HL-60 (cell line): Measurements from ENCODE around the gene RERE.

Source experiments
- DNase-seq, 2 experiments: peaks; one replicate each; pipeline ENCODE4 v3.0.0-alpha.2; 2010 to 2020; ENCODE audit warnings: low read depth in 1 of 2, low spot score in 1 of 2
- H3K27ac ChIP-seq: fragments of 250-450 bp; sonication (Bioruptor Pico); replicated peaks from 2 replicates; pipeline ENCODE4 v1.5.1; 2020; ENCODE audit warnings: mild to moderate bottlenecking, moderate library complexity
- H3K27me3 ChIP-seq: fragments of 250-450 bp; sonication (Bioruptor Pico); 2 replicates; pipeline ENCODE4 v1.5.1; 2021; ENCODE audit warnings: mild to moderate bottlenecking, moderate library complexity; ENCODE audit not compliant: insufficient read depth, poor library complexity, severe bottlenecking
- H3K4me3 ChIP-seq: replicated peaks from 2 replicates; pipeline ENCODE4 v1.5.1; 2011; ENCODE audit warnings: mild to moderate bottlenecking, control low read depth, low read length; ENCODE audit not compliant: insufficient read depth
- CTCF ChIP-seq: IDR thresholded peaks from one replicate; pipeline ENCODE4 v1.5.1; 2011; ENCODE audit warnings: low read length, control low read depth, inconsistent platforms; ENCODE audit not compliant: insufficient read depth
- GABPA ChIP-seq: IDR thresholded peaks from 2 replicates; pipeline ENCODE4 v1.6.1; 2012; ENCODE audit warnings: low read depth
- POLR2AphosphoS5 ChIP-seq: IDR thresholded peaks from 2 replicates; pipeline ENCODE4 v1.6.1; 2012; ENCODE audit warnings: low read depth
- REST ChIP-seq: IDR thresholded peaks from 2 replicates; pipeline ENCODE4 v1.6.1; 2012; ENCODE audit warnings: low read depth; ENCODE audit not compliant: insufficient replicate concordance
- SPI1 ChIP-seq: IDR thresholded peaks from 2 replicates; pipeline ENCODE4 v1.6.1; 2012; ENCODE audit warnings: low read depth, mild to moderate bottlenecking, borderline replicate concordance

The RERE gene

GRCh38 chr1:8745749-8746390 is 71.6 kb downstream of the RERE start:
- no peaks in the 10 kb centered on the region for H3K27me3 ChIP-seq
- no peak overlapping the region for H3K27ac ChIP-seq
- no peak for DNase-seq
- H3K4me3 ChIP-seq, result no peak overlapping the region
- TF ChIP-seq POLR2AphosphoS5, result no peak
- TF ChIP-seq GABPA, result no peak
- no peak for TF ChIP-seq CTCF
- no peak for TF ChIP-seq SPI1
- TF ChIP-seq REST, result no peak

GRCh38 chr1:8745346-8745745 is 72.1 kb downstream of the RERE start:
- DNase-seq, result no peak
- no peaks in the 10 kb centered on the region for H3K27me3 ChIP-seq
- TF ChIP-seq GABPA (no peak), CTCF (no peak), SPI1 (no peak), POLR2AphosphoS5 (no peak), REST (no peak)
- no peak overlapping the region for H3K4me3 ChIP-seq
- H3K27ac ChIP-seq, result no peak overlapping the region

- no peak for TF ChIP-seq CTCF
- no peak for TF ChIP-seq SPI1
- no peak for TF ChIP-seq POLR2AphosphoS5
- no peak for TF ChIP-seq GABPA
- TF ChIP-seq REST, result no peak
- DNase-seq, result no peak
- H3K27ac ChIP-seq, result no peak overlapping the region
- no peaks in the 10 kb centered on the region for H3K27me3 ChIP-seq
- no peak overlapping the region for H3K4me3 ChIP-seq
These were observed 75.2 kb downstream of the RERE start for GRCh38 chr1:8742022-8742924.
